Measurements from ENCODE around the gene RANBP3.
"Not testable (repeated sequence)": the region's sequence is repeated elsewhere in the genome, so short reads cannot be mapped to it uniquely, and the experiment has no call there.

Gene RANBP3, protein sequence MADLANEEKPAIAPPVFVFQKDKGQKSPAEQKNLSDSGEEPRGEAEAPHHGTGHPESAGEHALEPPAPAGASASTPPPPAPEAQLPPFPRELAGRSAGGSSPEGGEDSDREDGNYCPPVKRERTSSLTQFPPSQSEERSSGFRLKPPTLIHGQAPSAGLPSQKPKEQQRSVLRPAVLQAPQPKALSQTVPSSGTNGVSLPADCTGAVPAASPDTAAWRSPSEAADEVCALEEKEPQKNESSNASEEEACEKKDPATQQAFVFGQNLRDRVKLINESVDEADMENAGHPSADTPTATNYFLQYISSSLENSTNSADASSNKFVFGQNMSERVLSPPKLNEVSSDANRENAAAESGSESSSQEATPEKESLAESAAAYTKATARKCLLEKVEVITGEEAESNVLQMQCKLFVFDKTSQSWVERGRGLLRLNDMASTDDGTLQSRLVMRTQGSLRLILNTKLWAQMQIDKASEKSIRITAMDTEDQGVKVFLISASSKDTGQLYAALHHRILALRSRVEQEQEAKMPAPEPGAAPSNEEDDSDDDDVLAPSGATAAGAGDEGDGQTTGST

DNA sequence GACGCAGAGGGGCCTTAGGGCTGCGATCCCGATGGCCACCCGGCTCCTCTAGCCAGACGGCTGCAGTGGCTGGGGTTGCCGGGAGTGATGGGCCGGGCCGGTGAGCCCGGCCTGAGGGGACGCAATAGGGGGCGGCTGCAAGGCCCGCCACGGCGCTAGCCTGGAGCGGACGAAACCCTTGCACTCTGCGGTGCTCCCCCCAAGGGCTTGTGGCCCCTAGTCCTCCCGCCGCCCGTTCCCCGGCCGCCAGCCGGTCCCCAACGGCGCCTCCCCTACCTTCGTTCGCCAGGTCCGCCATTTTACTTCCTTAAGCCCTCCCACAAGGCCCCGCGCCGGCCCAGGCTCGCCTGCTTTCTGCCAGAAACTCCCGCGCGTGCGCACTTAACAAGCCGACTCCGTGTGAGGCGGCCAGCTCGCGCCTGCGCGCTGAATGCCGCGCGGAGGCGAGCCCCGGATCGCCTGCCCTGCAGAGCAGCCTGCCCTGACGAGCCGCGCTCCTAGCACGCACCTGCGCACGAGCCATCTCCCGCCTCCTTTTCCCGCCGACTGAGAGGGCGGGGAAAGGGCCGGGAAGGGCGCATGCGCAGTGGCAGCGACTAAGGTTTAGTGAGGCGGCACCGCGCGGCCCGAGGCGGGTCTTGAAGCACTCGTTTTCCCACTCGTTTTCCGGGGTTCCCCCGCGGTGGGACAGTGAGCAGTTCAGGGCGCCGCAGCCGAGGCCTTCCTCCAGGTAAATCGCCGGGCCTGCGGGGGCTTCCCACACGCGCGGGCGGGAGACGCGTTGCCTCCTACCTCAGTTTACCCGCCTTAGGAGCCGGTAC, at the start of gene RANBP3:
TSS of gene RANBP3 (minus strand) at position 356 of the 821 bp plus-strand sequence. CDS start at position 298, 58 bp downstream.
- DNase-seq = peak; percentile 92 to 97 (median 96)

DNA sequence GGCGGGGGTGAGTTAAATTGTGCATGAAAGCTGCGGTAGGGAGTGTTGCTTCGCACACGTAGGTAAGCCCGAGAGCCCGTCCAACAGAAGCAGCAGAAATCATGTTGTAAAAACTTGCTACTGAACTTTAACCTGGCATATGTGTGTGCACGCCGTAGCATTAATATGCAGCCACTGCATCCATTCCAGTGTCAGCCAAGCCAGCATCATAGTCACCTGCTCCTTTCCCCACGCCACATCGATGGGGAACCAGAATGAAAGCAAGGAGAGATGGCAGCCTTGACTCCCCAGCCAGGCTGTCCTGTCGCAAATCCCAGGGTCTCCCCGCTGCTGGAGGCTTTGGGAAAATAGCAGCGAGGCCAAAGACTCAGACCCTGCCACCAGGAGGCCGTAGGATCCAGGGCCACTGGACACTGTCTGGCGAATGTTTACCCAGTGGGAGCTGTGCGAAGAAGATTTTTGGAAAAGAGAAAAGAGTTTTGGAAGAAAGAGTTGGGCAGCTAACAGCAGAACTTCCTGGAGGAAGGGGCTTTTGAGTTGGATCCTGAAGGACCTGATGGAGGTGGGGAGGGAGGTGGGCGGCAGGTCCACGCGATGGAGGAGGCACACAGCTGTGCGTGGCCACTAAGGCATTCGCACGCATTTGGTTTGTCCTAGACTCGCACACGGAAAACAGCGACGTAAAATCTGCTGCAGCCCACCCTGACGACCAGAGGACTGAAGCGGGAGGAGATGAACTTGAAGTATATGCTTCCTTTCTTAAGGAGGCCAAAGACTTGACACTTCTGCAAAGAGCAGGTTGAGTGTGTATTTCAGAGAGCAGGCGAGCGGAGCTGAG, 48.7 kb upstream of the RANBP3 start:
- no peak for DNase-seq

DNA sequence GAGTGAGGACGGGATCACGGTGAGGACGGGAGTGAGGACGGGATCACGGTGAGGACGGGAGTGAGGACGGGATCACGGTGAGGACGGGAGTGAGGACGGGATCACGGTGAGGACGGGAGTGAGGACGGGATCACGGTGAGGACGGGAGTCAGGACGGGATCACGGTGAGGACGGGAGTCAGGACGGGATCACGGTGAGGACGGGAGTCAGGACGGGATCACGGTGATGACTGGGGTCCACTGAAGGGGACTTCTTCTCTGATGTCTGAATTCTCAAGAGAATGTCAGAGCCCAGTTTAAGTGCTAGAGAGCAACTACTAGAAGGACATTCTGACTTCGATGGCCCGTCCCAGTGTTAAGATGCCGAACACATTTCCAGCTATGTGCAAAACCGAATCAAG, 46.8 kb upstream of the RANBP3 start:
- DNase-seq = not testable (repeated sequence)

DNA sequence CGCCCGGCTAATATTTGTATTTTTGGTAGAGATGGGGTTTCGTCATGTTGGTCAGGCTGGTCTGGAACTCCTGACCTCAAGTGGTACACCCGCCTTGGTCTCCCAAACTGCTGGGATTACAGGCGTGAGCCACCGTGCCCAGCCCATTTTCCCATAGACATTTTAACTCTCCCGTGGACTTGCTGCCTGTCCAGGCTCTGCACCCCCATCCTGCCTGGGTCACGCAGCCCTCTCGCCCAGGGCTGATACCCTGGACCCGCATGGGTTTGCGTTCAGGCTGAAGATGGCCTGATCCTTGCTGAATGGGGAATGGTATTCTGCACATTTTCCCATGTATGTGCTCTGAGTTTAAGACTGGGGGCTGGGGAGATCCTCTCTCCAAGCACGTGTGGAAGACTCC, 46.0 kb upstream of the RANBP3 start:
- no peak for DNase-seq

DNA sequence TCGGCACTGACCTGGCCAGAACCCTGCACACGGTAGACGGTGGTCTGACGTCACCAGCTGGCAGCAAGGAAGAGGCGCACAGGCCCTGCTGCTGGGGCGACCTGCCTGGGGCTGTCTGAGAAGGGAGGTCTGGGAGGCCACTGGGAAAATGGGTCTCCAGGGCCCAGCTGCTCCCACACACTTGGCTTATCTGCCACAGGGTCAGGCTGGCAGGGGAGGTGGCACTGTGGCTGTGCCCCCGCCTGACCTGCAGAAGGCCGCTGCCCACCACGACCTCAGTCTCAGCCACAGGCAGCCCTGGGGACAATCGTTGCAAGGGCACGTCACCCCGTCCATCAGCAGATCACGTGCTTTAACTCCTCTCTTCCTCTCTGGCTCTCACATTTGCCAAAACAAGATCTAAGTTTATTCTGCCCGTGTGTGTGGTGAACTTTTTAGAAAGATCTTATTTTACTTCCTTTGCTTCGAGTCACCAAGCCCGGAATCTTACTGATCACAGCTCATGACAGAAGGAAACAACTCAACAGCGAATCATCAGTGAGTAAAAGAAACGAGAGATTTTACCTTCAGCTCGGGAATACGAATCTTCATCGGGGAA, 45.2 kb upstream of the RANBP3 start:
- no peak for DNase-seq

DNA sequence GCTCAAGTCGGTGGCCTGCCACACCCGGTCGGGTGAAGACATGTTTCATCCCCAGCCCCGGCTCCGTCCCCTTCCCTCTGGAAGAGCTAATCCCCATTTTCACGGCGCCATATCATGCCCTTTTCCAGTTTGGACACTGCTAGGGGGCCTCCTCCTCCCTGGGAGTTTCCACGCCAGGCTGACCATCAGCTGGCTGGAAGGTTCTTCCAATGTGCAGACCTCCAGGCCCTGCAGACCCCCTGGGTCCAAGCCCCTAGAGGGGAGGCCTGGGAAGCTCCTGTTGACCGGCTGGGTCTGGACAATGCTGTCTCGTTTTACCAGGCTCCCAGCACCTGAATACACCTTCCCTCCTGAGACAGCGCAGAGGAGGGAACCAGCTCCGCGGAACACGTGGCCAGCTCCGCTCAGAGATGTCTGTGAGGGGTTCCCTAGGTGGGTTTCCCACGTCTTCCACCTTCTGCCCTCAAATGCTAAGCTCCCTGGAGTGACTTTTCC, 44.7 kb upstream of the RANBP3 start:
- DNase-seq = no peak

DNA sequence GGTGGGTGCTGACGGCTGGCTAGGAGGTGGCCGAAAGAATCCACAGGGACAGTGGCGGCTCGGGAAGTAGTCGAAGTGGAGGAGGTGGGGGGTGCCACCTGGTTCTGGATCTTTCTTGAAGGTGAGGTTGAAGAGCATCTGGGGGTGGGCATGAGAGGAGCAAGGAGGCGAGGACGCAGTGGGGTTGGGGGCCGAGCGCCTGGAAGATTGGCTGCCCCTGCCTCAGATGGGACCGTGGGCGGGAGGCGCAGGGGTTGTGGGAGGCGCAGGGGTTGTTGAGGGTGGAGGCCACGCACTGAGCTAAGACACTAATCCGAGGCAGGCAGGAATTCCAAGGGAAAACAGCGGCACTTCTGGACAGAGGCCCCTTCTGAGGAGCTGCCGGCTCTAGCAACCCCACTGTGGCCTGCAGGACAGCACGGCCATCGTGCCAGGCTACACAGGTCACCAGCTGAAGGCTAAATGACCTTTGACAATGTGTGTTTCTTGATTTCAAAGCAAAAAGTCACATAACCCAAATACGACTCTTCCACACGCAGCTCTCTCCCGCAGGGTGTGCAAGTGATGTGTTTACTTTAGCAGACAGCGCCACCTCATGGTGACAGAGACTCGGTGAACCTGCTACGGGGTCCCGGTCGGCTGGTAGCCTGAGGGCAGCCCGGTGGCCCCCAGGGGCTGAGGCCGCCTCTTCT, 44.1 kb upstream of the RANBP3 start:
- DNase-seq = peak; percentile 26 to 68 (median 58)

DNA sequence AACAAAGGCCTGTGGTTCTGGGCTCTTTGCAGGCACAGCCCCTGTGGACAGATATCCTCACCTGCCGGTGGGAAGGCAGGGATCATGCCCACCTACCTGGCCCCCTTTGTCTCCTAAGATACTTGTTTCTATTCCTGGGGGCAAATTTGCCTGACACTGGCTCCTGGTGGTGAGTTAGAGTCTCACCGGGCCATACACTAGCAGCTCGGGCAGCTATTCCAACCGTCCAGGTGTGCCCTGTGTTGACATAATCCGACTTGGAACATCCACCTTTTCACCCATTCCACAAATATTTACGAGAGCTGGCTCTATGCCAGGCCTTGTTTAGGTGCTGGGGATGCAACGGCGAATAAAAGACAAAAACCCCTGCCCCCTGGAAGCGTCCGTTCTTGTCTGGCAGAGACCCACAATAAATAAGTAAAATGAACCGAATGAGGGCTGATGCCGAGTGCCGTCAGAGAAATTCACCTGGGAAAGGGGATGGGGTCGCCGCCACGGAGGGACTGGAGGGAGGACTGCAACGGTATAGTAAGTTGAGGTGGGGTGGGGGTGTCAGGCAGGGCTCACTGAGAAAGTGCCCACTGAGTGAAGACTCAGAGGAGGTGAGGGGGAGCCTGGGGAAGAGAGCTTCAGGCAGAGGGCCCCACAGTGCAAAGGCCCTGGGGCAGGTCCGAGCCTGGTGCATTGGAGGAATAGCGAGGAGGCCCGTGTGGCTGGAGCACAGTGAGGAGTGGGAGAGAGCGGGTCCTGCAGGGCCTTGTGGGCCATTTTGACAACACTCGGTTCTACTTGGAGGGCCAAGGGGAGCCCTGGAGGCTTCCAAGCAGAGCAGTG, 43.2 kb upstream of the RANBP3 start:
- no peak for DNase-seq

DNA sequence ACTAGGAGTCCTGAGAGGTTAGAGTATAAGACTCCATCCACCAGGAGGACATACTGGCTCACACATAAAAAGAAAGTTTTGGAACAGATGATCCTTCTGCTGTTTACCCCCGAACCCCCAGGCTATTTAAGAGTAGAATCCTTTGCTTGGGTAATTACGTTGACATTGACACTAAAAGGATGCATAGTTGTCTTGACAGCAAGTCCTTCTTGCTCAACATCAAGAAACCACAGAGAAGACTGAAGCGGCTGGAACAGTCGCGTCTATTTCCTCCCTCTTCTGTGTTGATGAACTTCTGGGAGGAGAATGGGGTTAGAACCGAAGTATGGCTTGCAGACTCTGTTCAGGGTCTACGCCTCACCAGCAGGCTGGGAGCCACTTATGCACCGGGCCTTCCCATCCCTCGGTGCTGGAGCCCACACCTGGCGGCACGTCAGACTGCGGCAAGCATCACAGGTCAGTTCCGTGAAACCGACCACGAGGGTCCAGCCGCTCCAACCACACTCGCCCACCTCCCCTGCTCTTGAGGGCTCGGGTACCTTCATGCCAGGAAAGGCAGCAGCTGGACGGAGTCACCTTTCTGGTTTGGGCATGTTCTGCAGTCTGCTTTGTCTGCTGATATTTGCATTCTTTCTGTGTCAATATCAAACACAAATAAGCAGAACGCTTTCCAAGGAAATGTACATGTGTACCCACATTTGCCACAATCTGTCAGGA, 42.4 kb upstream of the RANBP3 start:
- no peak for DNase-seq

DNA sequence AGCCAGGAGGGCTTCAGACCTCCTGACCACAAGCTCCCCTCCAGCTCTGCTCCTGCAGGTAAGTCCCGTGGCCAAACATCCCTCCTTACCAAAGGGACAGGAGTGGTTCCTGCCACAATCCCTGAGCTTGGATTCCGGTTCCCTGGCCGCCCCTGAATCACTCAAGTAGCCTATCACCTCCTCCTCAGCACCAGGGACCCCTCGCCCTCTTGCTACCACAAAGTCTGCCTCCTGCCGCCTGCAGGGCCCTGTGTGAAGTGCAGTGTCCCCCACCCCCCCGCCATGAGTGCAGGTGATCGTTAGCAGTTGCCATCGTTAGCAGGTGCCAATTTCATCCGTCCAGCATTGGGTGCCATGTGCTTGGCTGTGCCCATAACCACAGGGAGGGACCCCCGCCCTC, 40.8 kb upstream of the RANBP3 start:
- no peak for DNase-seq

DNA sequence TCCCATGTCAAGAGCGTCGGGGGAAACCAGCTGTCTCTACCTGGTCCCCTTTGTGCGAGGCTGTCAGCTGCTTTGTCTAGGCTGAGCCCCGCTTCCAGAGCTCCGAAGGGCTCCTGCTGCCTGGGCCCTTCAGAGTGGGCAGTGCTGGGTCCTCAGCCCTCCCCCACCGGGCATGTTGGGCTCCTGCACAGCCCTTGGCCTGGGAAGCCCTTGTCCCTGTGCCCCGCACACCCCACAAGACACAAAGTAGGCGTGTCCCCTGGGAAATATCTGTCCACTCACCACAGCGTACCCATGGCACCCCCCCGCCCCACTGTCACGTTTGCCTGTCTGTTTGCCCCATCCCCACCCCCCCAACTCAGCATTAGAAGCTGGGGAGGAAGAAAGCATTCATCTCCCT, 39.6 kb upstream of the RANBP3 start:
- no peak for DNase-seq

DNA sequence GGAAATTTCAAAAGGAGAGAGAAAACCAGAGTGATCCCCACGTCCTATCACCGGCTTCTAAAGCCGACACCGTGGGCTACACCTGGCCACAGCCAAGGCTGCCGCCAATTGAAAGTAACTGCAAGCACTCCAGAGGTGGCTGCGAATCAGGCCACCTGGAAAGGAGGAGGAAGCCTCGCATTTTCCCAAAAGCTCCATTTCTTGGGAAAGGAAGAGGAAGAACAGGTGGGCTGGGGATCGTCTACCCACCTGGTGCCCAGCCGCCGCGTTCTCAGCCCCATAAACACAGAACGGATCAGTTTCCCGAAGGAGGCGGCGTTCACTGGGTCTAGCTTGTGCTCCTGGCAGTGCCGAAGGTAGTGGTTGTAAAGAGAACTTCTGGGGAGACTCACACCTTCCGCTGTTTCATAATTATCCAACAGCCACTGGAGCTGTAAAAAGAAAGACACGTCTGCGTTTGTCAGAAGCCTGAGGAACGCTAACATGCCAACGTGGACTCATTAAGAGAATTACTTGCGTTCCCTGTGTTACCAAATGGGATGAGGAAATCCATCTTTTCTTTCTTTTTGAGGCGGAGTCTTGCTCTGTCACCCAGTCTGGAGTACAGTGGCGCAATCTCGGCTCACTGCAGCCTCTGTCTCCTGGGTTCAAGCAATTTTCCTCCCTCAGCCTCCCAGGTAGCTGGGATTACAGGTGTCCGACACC, 38.1 kb upstream of the RANBP3 start:
- DNase-seq = no peak

DNA sequence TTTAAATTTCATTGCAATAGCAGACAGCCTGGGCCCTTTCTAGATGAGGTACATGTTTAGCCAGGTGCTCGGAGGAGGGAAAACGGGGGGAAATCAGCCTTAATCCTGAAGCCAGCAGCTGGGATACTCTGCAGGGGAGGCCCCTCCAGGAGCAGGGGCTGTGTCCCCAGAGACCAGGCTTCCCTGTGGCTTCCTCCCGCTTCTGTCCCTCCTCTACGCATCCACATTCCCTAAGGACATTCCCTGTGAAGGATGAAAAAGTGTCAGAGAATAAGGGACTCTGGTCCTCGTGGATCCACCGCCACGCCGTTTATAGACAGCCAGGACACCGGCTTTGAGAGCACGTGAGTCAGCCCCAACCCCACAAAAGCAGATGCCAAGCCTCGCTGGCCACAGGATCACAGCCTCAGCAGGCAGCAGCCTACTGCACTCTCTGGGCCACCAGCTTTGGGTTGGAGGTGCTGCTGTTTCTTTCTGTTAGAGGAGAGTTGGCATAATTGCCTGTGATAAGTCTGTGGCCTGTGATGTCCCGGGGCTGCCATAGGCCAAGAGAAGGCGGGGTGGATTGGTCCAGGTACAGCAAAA, 36.7 kb upstream of the RANBP3 start:
- no peak for DNase-seq

DNA sequence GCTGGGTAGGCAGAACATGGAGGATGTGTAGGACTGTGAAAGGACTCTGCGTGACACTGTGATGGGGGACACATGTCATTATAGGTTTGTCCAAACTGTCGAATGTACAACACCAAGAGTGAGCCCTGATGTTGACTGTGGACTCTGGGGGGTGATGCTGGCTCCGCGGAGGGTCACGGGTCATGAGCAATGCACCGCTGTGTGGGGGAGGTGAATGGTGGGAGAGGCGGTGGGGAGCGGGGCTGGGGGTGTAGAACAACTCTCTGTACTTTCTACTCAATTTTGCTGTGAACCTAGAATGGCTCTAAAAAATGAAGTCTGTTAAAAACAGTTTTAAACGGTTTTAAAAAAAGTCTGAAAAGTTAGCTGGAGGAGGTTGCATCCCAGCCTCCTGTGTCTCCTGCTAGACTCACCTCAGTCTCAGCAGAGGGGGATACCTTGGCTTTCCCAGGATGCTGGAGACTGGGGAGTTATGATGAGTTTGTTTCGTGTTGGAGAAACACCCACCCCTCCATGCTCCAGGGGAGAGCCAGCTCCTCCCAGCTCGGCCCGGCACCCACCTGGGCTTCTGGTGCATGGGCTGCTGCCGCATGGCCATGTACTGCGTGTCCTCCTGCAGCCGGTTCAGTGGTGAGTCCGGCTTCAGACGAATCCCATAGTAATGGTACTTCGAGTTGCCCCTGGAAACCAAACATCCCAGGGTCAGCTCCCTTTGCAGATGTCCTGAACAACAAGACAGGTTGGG, 34.7 kb upstream of the RANBP3 start:
- no peak for DNase-seq

DNA sequence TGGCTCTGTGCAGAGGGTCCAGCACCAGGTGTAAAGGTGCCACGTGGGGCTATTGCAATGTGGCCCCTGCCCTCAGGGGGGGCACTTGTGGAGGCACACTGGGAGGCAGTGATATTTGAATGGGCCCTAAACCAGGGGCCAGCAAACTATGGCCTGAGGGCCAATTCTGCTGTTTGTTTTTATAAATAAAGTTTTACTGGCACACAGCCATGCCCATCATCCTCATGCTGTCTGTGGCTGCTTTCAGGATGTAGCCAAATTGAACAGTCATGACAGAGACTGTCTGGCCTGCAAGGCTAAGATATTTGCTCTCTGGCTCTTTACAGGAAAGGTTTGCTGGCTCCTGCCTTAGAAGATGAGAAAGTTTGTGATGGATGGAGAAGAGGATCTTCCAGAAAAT, 33.9 kb upstream of the RANBP3 start:
- no peak for DNase-seq

DNA sequence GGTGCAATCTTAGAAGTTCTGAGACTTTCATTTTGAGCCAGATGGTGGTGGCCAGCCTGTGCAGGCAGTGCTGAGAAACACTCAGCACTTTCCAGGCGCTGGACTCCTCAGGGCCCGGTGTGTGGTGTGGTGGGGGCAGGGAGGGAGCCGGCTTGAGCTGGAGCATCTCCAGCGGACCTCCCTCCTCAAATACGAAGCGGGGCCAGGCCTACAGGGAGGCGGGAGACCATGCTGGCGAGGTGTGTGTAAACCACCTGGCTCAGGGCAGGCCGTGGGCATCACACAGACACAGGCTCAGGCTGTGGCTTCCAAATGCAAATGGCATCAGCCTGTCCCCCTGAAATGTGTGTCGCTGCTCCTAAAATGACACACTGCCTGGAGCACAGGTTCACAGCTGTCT, 33.3 kb upstream of the RANBP3 start:
- no peak for DNase-seq

DNA sequence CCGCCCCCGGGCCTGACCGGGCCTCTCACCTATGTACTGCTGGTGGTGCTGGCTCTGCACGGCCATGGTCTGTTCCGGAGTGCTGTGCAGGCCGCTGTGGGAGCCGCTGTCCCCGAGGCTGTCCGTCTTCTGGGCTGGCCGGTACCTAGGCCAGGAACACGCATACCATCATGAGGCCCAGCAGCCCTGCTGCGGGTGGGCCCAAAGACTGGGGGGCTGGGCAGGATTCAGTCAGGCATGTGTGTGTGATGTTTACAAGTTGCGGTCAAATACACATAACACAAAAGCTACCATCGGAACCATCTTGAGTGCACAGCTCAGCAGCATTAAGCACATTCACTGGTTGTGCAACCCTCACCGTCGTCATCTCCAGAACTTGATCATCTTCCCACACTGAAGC, 32.2 kb upstream of the RANBP3 start:
- no peak for DNase-seq

DNA sequence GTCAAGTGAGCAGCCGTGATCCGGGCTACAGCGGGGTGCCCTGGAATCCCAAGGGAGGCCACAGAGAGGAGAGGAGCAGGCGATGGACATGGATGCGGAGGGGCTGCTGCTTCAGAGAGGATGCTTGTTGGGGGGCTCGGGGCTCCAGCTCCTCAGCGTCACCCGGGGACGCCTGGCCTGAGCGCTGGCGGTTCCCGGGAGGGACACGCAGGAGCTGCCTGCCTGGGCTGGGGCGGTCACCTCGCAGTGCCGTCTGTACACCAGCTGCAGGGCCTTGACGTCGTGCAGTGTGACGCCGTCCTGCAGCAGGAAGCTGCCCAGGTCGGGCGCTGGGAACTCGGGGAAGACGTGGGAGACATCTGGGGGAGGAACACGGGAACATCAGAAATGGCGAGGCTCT, 29.9 kb upstream of the RANBP3 start:
- no peak for DNase-seq
